Epithelial cell of proximal tubule (primary cell): Measurements from ENCODE around the gene INPP5A. TPM values are rescaled to one million over a fixed set of nuclear protein-coding genes. Genes with fewer than 3 reads are reported as not detected.
A peak's percentile ranks its signal among the peaks of the same experiment; 100 is the strongest.

Source experiments
- DNase-seq: peaks from one replicate; pipeline ENCODE4 v3.0.0-alpha.2; 2011; ENCODE audit warnings: low read depth
- H3K4me3 ChIP-seq: 2 replicates; pipeline ENCODE4 v1.5.1; 2011; ENCODE audit warnings: low read depth, mild to moderate bottlenecking, low read length
- CTCF ChIP-seq: conservative IDR thresholded peaks from 2 replicates; pipeline ENCODE4 v1.5.1; 2012; ENCODE audit warnings: low read depth, mild to moderate bottlenecking, low read length
- total RNA-seq: library from RNA; depleted of rRNA; stranded (reverse); fragments of >200 nt; gene quantifications from 2 replicates; pipeline ENCODE4 v1.2.3, GENCODE V29; 2015

Gene INPP5A
- total RNA-seq, 1 donor from 2014 or later = 30.4 TPM

GRCh38 chr10:132511121-132512051 lies 26.2 kb upstream of the INPP5A start:
- no peak overlapping the region for H3K4me3 ChIP-seq
- no peak for TF ChIP-seq CTCF
- DNase-seq = no peak

DNA sequence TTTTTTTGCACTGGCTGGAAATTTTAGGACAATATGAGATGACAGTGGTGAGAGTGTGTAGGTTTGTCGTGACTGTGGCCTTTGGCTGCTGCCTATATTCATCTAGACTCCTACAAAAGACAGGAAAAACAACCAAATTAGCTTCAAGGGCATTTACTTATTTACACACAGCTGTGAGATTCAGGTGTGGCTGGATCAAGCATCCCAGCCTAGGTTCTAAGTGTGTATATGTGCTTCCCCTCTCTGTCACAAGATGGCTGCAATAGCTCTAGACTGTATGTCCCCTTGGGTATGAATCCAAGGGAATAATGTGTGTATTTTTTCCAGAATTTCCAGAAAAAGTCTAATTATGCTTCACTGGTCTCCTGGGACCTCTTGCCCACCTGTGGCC lies 25.5 kb upstream of the INPP5A start:
- DNase-seq = no peak
- H3K4me3 ChIP-seq = no peak overlapping the region
- no peak for TF ChIP-seq CTCF

DNA sequence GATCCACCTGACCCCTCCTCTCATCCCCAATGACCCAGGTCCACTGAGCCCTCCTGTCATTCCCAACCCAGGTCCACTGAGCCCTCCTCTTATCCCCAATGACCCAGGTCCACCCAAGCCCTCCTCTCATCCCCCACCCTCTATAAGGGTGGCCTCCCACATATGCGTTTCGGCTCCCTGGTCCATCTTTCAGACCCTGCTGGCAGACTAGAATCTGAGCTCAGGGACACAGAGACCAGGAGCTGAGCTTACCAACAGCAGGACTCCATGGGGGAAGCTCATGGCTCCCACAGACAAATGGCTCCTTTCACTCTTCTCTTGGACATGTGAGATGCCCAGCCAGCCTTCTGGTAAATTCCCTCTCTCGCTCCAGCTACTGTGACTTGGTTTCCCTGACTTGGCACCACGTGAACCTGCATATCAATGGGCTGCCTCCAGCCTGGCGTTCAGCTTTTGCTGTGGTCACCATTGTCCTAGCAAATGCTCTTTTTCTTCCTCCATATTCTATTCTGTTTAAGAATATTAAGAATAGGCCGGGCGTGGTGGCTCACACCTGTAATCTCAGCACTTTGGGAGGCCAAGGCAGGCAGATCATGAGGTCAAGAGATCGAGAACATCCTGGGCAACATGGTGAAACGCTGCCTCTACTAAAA lies 24.8 kb upstream of the INPP5A start:
- DNase-seq = no peak
- no peak overlapping the region for H3K4me3 ChIP-seq
- no peak for TF ChIP-seq CTCF

DNA sequence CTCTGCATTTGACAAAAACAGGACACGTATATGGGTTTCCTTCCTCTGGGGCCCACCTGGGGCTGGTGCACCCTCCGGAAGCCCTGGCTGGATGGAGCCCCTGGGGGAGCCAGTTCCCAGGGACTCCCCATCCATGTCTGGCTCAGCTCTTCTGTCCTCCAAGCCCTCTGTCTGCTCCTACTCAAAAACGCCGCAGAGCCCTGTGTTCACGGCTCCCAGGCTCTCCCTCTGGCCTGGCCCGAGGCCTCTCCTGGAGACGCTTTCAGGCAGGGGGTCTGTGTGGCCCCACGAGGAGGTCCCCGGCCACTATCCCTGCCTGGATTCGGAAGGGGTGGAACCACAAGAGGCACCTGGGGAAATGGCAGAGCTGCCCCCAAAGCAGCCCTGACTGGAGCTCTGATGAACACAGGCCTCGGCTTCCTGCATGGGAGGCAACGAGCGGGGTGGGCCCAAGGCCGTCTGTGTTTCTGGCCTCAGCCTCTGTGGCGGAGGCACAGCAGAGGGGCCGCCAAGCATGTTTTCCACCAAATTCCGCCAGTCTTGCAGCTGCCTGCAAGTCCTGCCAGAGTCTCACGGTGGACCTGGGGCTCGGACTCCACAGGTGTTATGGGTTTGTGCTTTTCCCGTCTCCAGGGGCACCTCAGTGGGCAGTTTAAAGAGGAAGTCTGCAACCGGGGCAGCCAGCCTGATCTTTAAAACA lies 22.6 kb upstream of the INPP5A start:
- TF ChIP-seq CTCF = no peak
- no peak overlapping the region for H3K4me3 ChIP-seq
- no peak for DNase-seq

DNA sequence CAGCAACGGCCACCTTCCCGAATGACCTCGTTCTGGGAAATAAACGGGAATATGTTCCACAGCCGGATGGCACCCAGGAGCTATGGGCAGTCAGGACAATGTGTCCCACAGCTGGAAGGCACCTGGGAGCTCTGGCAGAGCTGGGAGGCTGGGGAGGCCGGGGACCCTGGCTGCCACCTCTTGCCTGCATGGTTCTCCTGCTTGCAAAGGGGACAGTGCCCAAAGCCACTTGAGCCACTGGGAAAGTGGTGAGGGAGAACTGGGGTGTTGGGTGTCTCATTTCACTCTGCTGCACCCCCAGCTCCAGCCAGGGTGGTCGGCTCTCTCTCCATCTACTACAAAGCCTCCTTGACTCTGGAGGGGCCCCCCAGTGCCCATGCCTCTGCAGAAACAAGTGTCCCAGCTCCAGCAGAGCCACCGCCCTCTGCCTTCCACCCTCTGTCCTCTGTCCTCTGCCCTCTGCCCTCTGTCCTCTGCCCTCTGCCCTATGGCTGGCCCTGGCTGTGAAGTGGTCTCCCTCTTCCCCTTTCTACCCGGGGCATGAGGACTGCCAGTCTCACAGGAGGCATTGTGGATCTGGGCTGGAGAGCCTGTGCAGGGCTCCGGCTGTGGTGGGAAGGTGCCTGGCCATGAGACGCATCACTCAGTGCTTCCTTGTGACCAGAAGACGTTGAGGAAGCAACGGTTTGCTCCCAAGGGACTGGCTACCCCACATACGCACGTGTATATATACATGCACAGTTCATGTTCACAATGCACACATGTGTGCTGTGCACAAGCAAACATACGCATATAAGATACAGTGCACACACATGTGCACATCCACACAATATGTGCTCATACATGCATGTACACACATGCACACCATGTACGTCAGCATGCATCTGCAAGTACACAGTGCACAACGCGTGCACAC lies 21.5 kb upstream of the INPP5A start:
- DNase-seq = no peak
- no peak for TF ChIP-seq CTCF
- no peak overlapping the region for H3K4me3 ChIP-seq

DNA sequence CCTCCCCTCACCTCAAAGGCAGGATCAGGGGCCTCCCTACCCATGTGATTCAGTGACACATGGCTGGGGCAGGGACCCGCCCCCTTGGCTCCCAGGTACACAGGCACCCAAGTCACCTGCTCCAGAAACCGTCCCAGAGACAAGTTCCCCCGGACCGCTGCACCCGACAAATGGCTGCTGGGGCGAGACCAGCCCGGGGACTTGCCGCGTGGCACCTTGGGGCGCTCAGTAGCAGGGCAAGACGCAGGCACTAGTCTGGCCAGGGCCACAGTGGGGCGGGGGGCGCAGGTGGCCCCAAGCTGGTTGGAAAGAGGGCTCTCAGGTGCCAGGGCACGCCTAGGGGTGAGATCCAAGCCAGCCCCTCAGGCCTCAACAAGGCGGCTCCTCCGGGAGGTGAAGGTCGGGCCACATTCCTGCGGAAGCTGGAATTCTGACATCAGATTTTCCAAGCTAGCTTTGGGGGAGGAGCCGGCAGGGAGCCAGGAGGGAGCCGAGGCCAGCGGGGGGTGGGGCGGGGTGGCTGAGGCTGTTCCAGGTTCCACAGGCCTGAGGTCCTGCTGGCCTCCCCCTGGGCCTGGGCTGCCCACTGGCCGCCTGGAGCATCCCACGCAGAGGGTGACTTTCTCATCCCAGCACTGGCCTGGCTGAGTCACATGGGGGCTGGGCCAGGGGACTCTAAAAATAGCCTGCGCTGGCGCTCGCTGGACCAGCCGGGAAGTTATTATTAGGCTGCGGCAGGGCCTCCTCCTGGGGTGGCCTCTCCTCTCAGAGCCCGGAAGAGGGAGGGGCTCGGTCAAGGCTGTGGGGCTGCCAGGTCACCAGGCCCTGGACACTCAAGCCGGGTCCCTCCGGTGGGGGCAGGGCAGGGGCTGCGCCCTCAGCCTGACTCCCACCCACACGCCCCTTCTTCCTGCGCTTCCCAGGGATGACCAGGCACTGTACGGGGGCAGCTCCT lies 20.5 kb upstream of the INPP5A start:
- H3K4me3 ChIP-seq = no peak overlapping the region
- no peak for TF ChIP-seq CTCF

More for the DNA sequence above, 20.5 kb upstream of the INPP5A start:
- peak; percentile 36 for DNase-seq
